T47D (cell line): Measurements from ENCODE around the gene DEFB127.
"Not testable (repeated sequence)": the region's sequence is repeated elsewhere in the genome, so short reads cannot be mapped to it uniquely, and the experiment has no call there.

Experiments
- DNase-seq, 2 experiments: peaks; one replicate each; pipeline versions ENCODE4 v3.0.0 to v3.0.0-alpha.2; 2011 to 2012; ENCODE audit warnings: low read depth in 1 of 2, low spot score in 1 of 2
- JUND ChIP-seq: IDR thresholded peaks from 2 replicates; pipeline ENCODE4 v1.6.1; 2012; ENCODE audit warnings: low read depth
- in situ Hi-C: cut with HindIII; loops from 2 replicates; pipeline ENCODE4 v1.10.0; 2016; ENCODE audit warnings: low sequenced_read_pairs, low pct_unique_long_range_greater_than_20kb

DEFB127 gene

GRCh38 chr20:157154-157553 lies at the start of gene DEFB127:
Gene DEFB127, plus strand, starts transcription at chr20:157454. Its CDS starts 91 bp downstream, at chr20:157545.
- in situ Hi-C loops = no loop called here
- no peak for DNase-seq
- TF ChIP-seq JUND = no peak

GRCh38 chr20:112396-112795 lies 44.9 kb upstream of the DEFB127 start:
- in situ Hi-C loops = no loop called here
- DNase-seq = no peak
- no peak for TF ChIP-seq JUND

GRCh38 chr20:117518-117917 lies 39.7 kb upstream of the DEFB127 start:
- in situ Hi-C loops = no loop called here
- no peak for DNase-seq
- no peak for TF ChIP-seq JUND

- in situ Hi-C loops = not testable (repeated sequence)
- peak in 1 of 2 experiments; percentile 51 for DNase-seq
Measured at GRCh38 chr20:129786-130323, 27.4 kb upstream of the DEFB127 start.

- no peak for TF ChIP-seq JUND
- in situ Hi-C loops = no loop called here
- DNase-seq = peak in 1 of 2 experiments; percentile 53
Measured at GRCh38 chr20:137668-138490, 19.4 kb upstream of the DEFB127 start.

- no peak for DNase-seq
- in situ Hi-C loops = no loop called here
- TF ChIP-seq JUND = no peak
Measured at GRCh38 chr20:142290-142689, 15.0 kb upstream of the DEFB127 start, which contains the start of gene DEFB126. Gene DEFB126, plus strand, starts transcription at chr20:142590. Its CDS starts 39 bp downstream, at chr20:142629.

- no peak for TF ChIP-seq JUND
- no peak for DNase-seq
- in situ Hi-C loops = no loop called here
Measured at GRCh38 chr20:145877-146276, 11.4 kb upstream of the DEFB127 start.

- in situ Hi-C loops = no loop called here
- no peak for DNase-seq
Measured at GRCh38 chr20:152131-152530, 5.1 kb upstream of the DEFB127 start.

GRCh38 chr20:164618-165017 lies 7.4 kb downstream of the DEFB127 start:
- no peak for DNase-seq
- in situ Hi-C loops = no loop called here
- TF ChIP-seq JUND = no peak

More at GRCh38 chr20:152131-152530, 5.1 kb upstream of the DEFB127 start:
- TF ChIP-seq JUND = no peak

- no peak for TF ChIP-seq JUND
- DNase-seq = peak in 1 of 2 experiments; percentile 26
- in situ Hi-C loops = no loop called here
Measured at GRCh38 chr20:168876-169275, 11.6 kb downstream of the DEFB127 start.

- no peak for TF ChIP-seq JUND
- no peak for DNase-seq
- in situ Hi-C loops = no loop called here
Measured at GRCh38 chr20:184288-184687, 27.0 kb downstream of the DEFB127 start.

- TF ChIP-seq JUND = no peak
- DNase-seq = no peak
- in situ Hi-C loops = no loop called here
Measured at GRCh38 chr20:187733-188132, 30.5 kb downstream of the DEFB127 start.

- no peak for DNase-seq
- TF ChIP-seq JUND = no peak
- in situ Hi-C loops = no loop called here
Measured at GRCh38 chr20:189611-190010, 32.4 kb downstream of the DEFB127 start, which contains the start of gene DEFB128. Gene DEFB128, minus strand, starts transcription at chr20:189711. Its CDS starts 88 bp downstream, at chr20:189623.
